Activated naive CD4-positive, alpha-beta T cell (primary cell): ENCODE data around the gene FCER1A.
"Not testable (repeated sequence)": the region's sequence is repeated elsewhere in the genome, so short reads cannot be mapped to it uniquely, and the experiment has no call there.

ENCODE experiments used
- DNase-seq, 4 experiments: peaks; one replicate each; lab custom pipeline; 2025; lab: John Stamatoyannopoulos, UW

Gene FCER1A

GRCh38 chr1:159302095-159302494 is at the start of gene FCER1A:
Gene FCER1A, plus strand, starts transcription at chr1:159302336. Its CDS starts 29 bp downstream, at chr1:159302365.
- no peak for DNase-seq

- DNase-seq, result no peak
These were observed 40.8 kb upstream of the FCER1A start for GRCh38 chr1:159261311-159261710.

- no peak for DNase-seq
These were observed 40.2 kb upstream of the FCER1A start for GRCh38 chr1:159261721-159262494.

- no peak for DNase-seq
These were observed 35.3 kb upstream of the FCER1A start for GRCh38 chr1:159266832-159267231.

GRCh38 chr1:159274631-159275030 is 27.5 kb upstream of the FCER1A start:
- DNase-seq, result no peak

DNA sequence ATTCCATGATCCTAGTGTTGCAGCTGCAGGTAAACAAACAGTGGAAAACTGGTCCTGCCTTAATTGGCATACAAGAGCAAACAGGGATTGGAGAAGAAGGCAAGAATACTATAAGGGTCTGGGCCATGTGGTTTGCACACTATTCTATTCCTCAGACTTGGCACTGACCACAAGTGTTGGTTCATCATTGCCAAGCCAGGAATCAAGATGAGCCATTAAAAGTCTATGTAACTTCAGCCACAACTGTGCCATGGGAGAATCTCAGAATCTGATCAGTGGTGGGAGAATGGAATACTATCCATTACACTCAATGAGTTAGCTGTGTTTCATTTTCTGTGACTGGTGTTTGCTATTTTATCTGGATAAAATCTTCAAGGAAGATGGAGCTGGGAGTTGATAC is 26.2 kb upstream of the FCER1A start:
- no peak for DNase-seq

DNA sequence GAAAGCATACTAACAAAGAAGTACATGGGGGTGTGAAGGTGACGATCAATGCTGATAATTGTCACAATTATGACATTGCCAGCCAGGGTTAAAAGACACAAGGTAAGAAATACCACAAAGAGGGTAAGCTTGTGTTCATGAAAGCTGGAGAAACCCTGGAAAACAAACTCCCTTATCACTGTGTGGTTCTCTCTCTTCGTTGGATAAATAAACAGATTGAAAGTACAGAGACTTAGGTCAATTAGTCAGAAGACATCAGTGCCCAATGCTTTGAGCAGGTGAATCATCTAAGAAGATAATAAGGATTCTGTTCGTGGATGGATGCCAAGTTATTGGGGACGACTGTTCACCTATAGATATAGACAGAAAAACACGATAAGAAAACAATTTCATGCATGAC is 22.4 kb upstream of the FCER1A start:
- no peak for DNase-seq

- DNase-seq, result no peak
These were observed 20.0 kb upstream of the FCER1A start for GRCh38 chr1:159282118-159282517.

GRCh38 chr1:159289060-159289459 is 13.1 kb upstream of the FCER1A start:
- no peak for DNase-seq

GRCh38 chr1:159291424-159291823 is 10.7 kb upstream of the FCER1A start:
- no peak for DNase-seq

DNA sequence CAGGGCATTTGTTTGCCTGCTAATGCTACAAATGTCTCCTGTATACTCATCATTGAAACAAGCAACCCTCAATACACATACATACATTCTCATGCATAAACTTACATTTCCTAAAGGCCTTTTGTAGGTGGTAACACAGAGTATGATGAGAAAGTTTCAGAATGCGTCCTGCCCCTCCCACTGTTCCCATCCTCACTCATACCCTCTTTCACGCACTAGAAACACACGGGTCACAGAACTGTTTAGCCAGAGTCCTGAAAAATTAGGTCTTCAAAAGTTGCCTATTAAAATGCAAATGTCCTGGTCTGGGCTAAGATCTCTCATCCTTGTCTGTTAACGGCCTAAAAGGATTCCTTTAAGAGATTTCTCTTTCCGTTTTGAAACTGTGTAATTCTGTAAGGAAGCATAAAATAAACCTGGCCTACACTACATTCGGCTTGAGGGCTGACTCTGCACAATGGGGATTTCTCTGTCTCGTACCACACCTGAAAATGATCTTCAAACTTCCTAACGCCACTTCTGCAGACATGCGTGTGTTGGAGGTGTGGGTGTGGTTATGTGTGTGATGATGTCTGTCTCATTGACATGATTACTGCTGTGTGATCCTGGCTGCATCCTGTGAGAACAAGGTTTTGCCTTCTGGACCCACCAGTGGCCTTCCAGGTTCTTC is 5.3 kb upstream of the FCER1A start:
- no peak for DNase-seq

DNA sequence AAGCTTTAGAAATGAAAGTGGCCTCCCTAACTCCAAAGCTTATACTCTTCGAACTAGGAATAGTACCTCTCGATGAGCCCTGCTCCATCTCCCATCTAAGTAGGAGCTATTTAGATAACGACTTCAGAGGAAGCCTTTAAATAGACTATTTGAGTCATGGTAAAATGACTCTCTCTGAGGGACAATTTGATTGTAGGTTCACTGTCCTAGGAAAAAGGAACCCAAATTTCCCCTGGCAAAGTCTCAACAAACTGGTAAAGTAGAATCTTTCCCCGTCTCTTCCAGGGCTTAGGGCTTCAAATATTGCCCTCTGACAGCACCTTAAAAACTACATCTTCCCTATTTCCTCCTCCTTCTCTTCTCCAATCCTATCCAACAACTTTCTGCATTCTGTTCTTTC is 2.0 kb upstream of the FCER1A start:
- no peak for DNase-seq

DNA sequence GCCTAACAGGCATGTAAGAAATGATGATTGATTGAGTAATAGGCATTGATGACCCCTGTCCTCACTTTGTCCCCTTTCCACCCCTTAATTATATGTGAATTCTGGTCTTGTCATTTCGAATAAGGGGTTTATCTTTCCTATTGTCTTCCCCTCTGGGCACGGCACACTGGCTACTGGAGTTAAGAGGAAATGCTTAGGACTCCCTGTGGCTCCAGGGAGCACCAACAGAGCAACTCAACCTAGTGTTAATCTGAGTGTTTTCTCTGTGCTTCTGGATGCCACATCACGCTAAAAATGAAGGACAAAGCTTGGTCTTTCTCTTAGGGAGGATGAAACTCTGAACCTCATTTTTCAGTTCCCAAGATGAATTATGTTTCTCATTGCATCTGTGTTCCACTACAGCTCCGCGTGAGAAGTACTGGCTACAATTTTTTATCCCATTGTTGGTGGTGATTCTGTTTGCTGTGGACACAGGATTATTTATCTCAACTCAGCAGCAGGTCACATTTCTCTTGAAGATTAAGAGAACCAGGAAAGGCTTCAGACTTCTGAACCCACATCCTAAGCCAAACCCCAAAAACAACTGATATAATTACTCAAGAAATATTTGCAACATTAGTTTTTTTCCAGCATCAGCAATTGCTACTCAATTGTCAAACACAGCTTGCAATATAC is 5.3 kb downstream of the FCER1A start:
- DNase-seq, result no peak

DNA sequence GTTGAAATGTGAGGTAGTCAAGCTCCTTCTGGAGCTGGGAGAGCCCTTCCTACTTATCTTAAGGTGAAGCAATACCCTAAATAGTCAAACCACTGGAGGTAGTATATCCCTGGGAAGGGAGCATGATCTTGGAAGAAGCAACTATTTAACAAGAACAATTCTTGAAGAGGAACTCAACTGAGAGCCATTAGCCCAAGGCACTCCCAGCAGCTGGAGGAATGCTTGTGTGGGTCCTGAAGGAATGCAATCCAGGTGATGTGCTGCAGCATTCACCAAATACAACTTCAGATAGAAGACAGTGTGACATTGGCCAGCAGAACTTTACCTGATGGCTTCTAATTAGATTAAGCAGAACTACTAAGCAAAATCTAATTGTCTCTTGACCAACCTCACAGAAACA is 9.5 kb downstream of the FCER1A start:
- no peak for DNase-seq

- DNase-seq, result no peak
These were observed 13.2 kb downstream of the FCER1A start for GRCh38 chr1:159315381-159315780.

- no peak for DNase-seq
These were observed 16.8 kb downstream of the FCER1A start for GRCh38 chr1:159318784-159319551.

DNA sequence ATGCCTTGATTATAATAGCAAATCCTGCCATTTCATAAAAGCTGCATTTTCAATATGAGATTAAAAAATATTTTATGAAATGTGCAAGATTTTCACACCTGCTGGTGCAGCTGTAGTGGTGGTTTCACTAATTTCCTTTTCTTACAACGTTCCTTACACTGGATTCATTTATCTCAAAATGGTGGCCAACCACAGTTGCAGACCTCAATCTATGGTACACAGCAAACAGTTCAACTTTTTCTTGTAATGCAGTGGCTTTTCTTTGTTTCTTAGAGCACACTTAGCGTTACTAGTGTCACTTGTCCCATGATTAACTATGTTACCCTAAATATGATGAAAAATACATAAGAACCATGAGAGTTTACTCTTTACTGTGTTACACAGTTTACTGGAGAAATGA is 32.7 kb downstream of the FCER1A start:
- DNase-seq, result no peak

- DNase-seq, result no peak
These were observed 35.9 kb downstream of the FCER1A start for GRCh38 chr1:159338018-159338417.

- no peak for DNase-seq
These were observed 37.4 kb downstream of the FCER1A start for GRCh38 chr1:159339536-159339935.

DNA sequence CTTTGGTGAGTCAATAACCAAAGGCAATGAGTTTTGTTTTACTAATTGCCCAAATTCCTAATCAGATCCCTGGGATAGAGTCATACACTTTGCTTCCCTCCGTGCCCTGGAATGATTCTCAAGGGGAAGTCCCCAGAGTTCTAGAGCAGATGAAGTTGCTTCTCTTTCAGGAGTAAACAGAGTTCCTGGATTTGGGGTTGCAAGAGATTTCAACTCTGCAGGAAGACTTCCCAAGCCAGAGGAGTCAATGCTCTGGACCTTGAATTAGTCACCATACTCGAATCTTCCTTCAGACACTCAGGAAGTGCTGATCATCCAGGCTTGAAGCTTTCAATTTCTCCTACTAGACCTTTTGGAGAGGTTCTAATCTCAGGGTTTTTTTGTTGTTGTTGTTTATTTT is 39.6 kb downstream of the FCER1A start:
- no peak for DNase-seq

DNA sequence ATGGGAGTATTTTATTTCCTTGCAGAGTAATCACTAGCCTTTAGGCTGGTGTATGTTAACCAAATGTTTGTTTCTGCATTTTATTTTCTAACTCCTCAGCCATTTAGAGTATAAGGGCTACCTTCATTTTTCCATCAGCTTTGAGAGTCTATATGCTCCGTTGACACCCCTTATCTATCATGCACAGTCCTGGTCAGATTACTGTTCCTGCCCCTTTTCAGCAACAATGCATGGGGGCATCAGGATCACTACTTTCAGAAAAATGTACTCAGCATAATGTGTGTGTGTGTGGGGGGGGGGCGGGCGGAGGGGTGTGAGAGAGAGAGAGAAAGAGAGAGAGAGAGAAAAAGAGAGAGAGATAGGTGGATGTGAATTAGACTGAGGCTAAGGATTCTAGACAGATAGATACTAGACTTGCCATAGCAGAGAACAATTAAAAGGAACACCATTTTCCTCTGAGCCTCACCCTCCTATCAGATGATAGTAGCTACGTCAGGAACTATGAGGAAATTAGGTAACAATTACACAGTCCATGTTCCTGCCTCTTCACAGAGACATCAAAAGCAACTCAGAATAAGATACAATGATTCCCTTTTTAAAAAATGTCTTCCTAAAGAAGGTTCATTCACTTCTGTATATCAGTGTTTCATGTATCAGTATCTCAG is 40.8 kb downstream of the FCER1A start:
- DNase-seq, result no peak

DNA sequence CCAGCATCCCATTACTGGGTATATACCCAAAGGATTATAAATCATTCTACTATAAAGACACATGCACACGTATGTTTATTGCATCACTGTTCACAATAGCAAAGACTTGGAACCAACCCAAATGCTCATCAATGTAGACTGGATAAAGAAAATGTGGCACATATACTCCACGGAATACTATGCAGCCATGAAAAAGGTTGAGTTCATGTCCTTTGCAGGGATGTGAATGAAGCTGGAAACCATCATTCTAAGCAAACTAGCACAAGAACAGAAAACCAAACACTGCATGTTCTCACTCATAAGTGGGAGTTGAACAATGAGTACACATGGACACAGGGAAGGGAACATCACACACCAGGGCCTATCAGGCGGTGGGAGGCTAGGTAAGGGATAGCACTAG is 47.2 kb downstream of the FCER1A start:
- DNase-seq, result not testable (repeated sequence)
